Caco-2 (cell line): ENCODE data around the gene DNAJC13. TPM values are rescaled to one million over a fixed set of nuclear protein-coding genes. Genes with fewer than 3 reads are reported as not detected.
"Not testable (repeated sequence)": the region's sequence is repeated elsewhere in the genome, so short reads cannot be mapped to it uniquely, and the experiment has no call there.

Source experiments
- BruUV-seq: library from RNA; stranded (reverse); fragments of 400-500 nt; replicated peaks from 2 replicates; lab custom pipeline; 2021; lab: Mats Ljungman, UMichigan
- CTCF ChIA-PET: fragments of 300-600 bp; sonication (Branson Sonifier 250); formaldehyde crosslinking; loops from one replicate; lab custom pipeline; 2022; ENCODE audit warnings: antibody characterized with exemption; lab: Charles Lee
- POLR2A ChIA-PET: fragments of 300-600 bp; sonication (Branson Sonifier 250); formaldehyde crosslinking; loops from one replicate; lab custom pipeline; 2022; ENCODE audit warnings: antibody characterized with exemption; lab: Charles Lee
- DNase-seq, 2 experiments: peaks; one replicate each; pipeline versions ENCODE4 v3.0.0 to v3.0.0-alpha.2; 2020 to 2022
- H3K27me3 ChIP-seq: replicated peaks from 2 replicates; pipeline ENCODE4 v1.6.0; 2011; ENCODE audit warnings: low read length; ENCODE audit not compliant: control insufficient read depth, insufficient read depth
- H3K36me3 ChIP-seq: 2 replicates; pipeline ENCODE4 v1.5.1; 2011; ENCODE audit warnings: low read length; ENCODE audit not compliant: control insufficient read depth, insufficient read depth
- H3K4me1 ChIP-seq: fragments of 250-450 bp; sonication (Bioruptor Pico); 2 replicates; pipeline ENCODE4 v1.5.1; 2020; ENCODE audit warnings: mild to moderate bottlenecking
- H3K4me3 ChIP-seq: 2 replicates; pipeline ENCODE4 v1.5.1; 2011; ENCODE audit warnings: low read depth, mild to moderate bottlenecking, control low read depth, low read length
- H3K9me3 ChIP-seq: fragments of 250-450 bp; sonication (Bioruptor Pico); 2 replicates; pipeline ENCODE4 v1.5.1; 2020; ENCODE audit warnings: mild to moderate bottlenecking, moderate library complexity
- H3K27ac Mint-ChIP-seq: one replicate; pipeline ENCODE4 v1.8.0; 2022; ENCODE audit warnings: mixed read lengths; ENCODE audit not compliant: unreplicated experiment
- H3K27me3 Mint-ChIP-seq: one replicate; pipeline ENCODE4 v1.8.0; 2022; ENCODE audit warnings: mixed read lengths; ENCODE audit not compliant: insufficient read depth, unreplicated experiment
- H3K36me3 Mint-ChIP-seq: one replicate; pipeline ENCODE4 v1.8.0; 2022; ENCODE audit warnings: mild to moderate bottlenecking, mixed read lengths; ENCODE audit not compliant: insufficient read depth, unreplicated experiment
- H3K4me1 Mint-ChIP-seq: one replicate; pipeline ENCODE4 v1.8.0; 2022; ENCODE audit warnings: low read depth, mixed read lengths; ENCODE audit not compliant: unreplicated experiment
- H3K4me3 Mint-ChIP-seq: one replicate; pipeline ENCODE4 v1.8.0; 2022; ENCODE audit warnings: mild to moderate bottlenecking, moderate library complexity, mixed read lengths; ENCODE audit not compliant: unreplicated experiment
- H3K9me3 Mint-ChIP-seq: one replicate; pipeline ENCODE4 v1.8.0; 2022; ENCODE audit warnings: mixed read lengths; ENCODE audit not compliant: unreplicated experiment
- intact Hi-C: fragments of 100-400 bp; cut with micrococcal nuclease; formaldehyde crosslinking; loops from one replicate; pipeline ENCODE4 v1.10.0; 2022; ENCODE audit not compliant: unreplicated experiment
- total RNA-seq: library from RNA; stranded (reverse); gene quantifications from 2 replicates; pipeline ENCODE4 v1.2.3, GENCODE V29; 2022
- TF ChIP-seq, protein P1 (sequence below), 2 experiments: fragments of 200-600 bp in 1 of 2; IDR thresholded peaks; 1 replicate in 1 of 2; 2 replicates in 1 of 2; pipeline versions ENCODE4 v1.5.1 to v1.8.0; 2011 to 2022; ENCODE audit warnings: antibody characterized with exemption in 1 of 2, control low read depth in 1 of 2, inconsistent platforms in 1 of 2, low read depth in 1 of 2, low read length in 1 of 2, mild to moderate bottlenecking in 1 of 2, moderate library complexity in 1 of 2; ENCODE audit not compliant: insufficient read depth in 1 of 2, severe bottlenecking in 1 of 2, unreplicated experiment in 1 of 2

DNAJC13 gene
- total RNA-seq, 1 experiment from 2014 or later: 42.3 TPM

DNA sequence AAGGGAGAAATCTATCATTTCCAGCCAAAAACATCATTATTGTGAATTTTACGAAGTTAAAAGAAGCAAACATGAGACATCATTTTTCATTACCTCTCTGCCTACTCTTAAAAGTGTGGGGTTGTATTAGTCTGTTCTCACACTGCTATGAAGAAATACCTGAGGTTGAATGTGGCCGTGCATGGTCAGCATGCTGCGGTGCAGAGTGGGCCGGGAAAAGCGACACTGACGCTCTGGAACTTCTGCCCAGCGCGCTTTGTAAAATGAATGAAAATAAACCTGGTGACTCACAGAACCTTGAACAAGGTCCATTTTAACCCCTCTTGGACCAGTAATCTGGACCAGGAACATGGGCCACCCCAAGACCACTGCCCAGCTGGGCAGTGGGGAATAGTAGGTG is 31.0 kb upstream of the DNAJC13 start:
- H3K36me3 Mint-ChIP-seq: no peaks in the 10 kb centered on the region
- H3K9me3 Mint-ChIP-seq: no peaks in the 10 kb centered on the region
- H3K4me3 Mint-ChIP-seq: no peak overlapping the region
- H3K36me3 ChIP-seq: no peaks in the 10 kb centered on the region
- no peak overlapping the region for H3K4me3 ChIP-seq
- ChIA-PET CTCF (no interaction called here), POLR2A (no interaction called here)
- H3K27me3 Mint-ChIP-seq: no peaks in the 10 kb centered on the region
- DNase-seq: no peak
- no peaks in the 10 kb centered on the region for H3K4me1 Mint-ChIP-seq
- H3K9me3 ChIP-seq: no peaks in the 10 kb centered on the region
- no peak overlapping the region for H3K27ac Mint-ChIP-seq
- no TSS peak for BruUV-seq
- H3K4me1 ChIP-seq: no peaks in the 10 kb centered on the region
- intact Hi-C loops: no loop called here
- H3K27me3 ChIP-seq: no peaks in the 10 kb centered on the region
- TF ChIP-seq, protein P1, sequence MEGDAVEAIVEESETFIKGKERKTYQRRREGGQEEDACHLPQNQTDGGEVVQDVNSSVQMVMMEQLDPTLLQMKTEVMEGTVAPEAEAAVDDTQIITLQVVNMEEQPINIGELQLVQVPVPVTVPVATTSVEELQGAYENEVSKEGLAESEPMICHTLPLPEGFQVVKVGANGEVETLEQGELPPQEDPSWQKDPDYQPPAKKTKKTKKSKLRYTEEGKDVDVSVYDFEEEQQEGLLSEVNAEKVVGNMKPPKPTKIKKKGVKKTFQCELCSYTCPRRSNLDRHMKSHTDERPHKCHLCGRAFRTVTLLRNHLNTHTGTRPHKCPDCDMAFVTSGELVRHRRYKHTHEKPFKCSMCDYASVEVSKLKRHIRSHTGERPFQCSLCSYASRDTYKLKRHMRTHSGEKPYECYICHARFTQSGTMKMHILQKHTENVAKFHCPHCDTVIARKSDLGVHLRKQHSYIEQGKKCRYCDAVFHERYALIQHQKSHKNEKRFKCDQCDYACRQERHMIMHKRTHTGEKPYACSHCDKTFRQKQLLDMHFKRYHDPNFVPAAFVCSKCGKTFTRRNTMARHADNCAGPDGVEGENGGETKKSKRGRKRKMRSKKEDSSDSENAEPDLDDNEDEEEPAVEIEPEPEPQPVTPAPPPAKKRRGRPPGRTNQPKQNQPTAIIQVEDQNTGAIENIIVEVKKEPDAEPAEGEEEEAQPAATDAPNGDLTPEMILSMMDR (IDR thresholded peaks at IDR 0.05; ENCODE audit: insufficient read depth in 1 of 2, low read depth in 1 of 2, low read length in 1 of 2, severe bottlenecking in 1 of 2, unreplicated experiment in 1 of 2): no peak

DNA sequence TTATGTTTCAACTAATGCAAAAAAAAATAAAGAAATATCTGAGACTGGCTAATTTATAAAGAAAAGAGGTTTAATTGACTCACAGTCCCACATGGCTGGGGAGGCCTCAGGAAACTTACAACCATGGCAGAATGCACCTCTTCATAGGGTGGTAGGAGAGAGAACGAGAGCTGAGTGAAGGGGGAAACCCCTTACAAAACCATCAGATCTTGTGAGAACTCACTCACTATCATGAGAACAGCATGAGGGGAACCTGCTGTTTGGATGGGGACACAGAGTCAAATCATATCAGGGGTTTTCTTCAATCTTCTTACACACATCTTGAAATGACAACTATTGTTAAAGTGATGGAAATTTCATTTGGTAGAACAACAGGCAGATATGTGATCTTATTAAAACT is 24.6 kb upstream of the DNAJC13 start:
- BruUV-seq, H3K4me3 Mint-ChIP-seq, intact Hi-C loops, POLR2A ChIA-PET, H3K9me3 ChIP-seq, H3K36me3 Mint-ChIP-seq, H3K4me1 ChIP-seq, H3K27me3 ChIP-seq, H3K9me3 Mint-ChIP-seq, H3K4me1 Mint-ChIP-seq, DNase-seq, CTCF ChIA-PET, H3K27me3 Mint-ChIP-seq, H3K4me3 ChIP-seq, H3K36me3 ChIP-seq, H3K27ac Mint-ChIP-seq: not testable (repeated sequence)

DNA sequence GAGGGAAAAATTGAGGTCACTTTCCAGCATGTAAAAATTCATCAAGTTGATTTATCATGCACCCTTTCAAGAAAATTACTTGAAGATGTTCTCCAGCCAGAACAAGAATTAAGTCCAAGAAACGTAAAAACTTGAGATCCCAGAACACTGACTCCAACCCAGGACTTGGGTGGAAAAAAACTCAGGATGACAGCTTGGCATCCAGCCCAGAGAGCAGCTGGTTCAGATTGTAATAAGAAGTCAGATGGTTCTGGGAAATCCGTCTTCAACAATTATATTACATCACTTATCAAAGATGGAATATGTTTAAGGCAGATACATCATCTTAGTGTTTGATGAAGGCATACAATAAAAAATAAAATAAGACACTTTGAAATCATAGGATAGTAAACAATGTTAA is 23.0 kb upstream of the DNAJC13 start:
- H3K27ac Mint-ChIP-seq: no peak overlapping the region
- intact Hi-C loops: no loop called here
- H3K4me1 Mint-ChIP-seq: no peaks in the 10 kb centered on the region
- DNase-seq: no peak
- H3K4me3 Mint-ChIP-seq: no peak overlapping the region
- H3K9me3 Mint-ChIP-seq: no peaks in the 10 kb centered on the region
- Histone ChIP-seq H3K9me3 (no peaks in the 10 kb centered on the region), H3K27me3 (no peaks in the 10 kb centered on the region), H3K4me3 (no peak overlapping the region), H3K4me1 (no peaks in the 10 kb centered on the region), H3K36me3 (no peaks in the 10 kb centered on the region)
- ChIA-PET CTCF (no interaction called here), POLR2A (no interaction called here)
- H3K36me3 Mint-ChIP-seq: no peaks in the 10 kb centered on the region
- TF ChIP-seq, protein P1 (IDR thresholded peaks at IDR 0.05; ENCODE audit: insufficient read depth in 1 of 2, low read depth in 1 of 2, low read length in 1 of 2, severe bottlenecking in 1 of 2, unreplicated experiment in 1 of 2): no peak
- BruUV-seq: no TSS peak
- no peaks in the 10 kb centered on the region for H3K27me3 Mint-ChIP-seq

DNA sequence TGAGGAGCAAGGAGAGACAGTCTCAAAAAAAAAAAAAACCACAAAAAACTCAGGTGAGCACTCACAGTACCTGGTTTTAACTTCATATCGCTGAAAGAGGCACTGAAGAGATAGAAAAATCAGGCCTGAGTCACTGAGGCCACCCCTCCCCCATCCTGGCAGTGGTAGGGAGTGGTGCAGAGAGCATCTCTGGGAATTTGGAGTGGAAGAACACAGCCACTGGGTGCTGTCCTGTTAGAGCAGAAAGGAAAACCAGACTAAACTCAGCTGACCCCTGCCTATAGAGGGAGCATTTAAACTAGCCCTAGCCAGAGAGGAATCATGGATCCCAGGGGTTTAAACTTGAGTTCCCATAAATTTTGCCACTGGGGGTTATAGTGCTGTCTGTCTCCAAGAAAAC is 22.2 kb upstream of the DNAJC13 start:
- no peaks in the 10 kb centered on the region for H3K27me3 Mint-ChIP-seq
- Histone ChIP-seq H3K36me3 (no peaks in the 10 kb centered on the region), H3K9me3 (no peaks in the 10 kb centered on the region), H3K27me3 (no peaks in the 10 kb centered on the region), H3K4me1 (no peaks in the 10 kb centered on the region), H3K4me3 (no peak overlapping the region)
- POLR2A ChIA-PET: no interaction called here
- no peaks in the 10 kb centered on the region for H3K9me3 Mint-ChIP-seq
- CTCF ChIA-PET: no interaction called here
- TF ChIP-seq, protein P1 (IDR thresholded peaks at IDR 0.05; ENCODE audit: insufficient read depth in 1 of 2, low read depth in 1 of 2, low read length in 1 of 2, severe bottlenecking in 1 of 2, unreplicated experiment in 1 of 2): no peak
- H3K4me1 Mint-ChIP-seq: no peaks in the 10 kb centered on the region
- no peaks in the 10 kb centered on the region for H3K36me3 Mint-ChIP-seq
- no peak overlapping the region for H3K27ac Mint-ChIP-seq
- no TSS peak for BruUV-seq
- no peak for DNase-seq
- no peak overlapping the region for H3K4me3 Mint-ChIP-seq
- intact Hi-C loops: no loop called here
